Measurements from ENCODE around the gene GRID1. TPM values are rescaled to one million over a fixed set of nuclear protein-coding genes. Genes with fewer than 3 reads are reported as not detected.

The GRID1 gene
- total RNA-seq, 1 donor from 2014 or later = not detected

DNA sequence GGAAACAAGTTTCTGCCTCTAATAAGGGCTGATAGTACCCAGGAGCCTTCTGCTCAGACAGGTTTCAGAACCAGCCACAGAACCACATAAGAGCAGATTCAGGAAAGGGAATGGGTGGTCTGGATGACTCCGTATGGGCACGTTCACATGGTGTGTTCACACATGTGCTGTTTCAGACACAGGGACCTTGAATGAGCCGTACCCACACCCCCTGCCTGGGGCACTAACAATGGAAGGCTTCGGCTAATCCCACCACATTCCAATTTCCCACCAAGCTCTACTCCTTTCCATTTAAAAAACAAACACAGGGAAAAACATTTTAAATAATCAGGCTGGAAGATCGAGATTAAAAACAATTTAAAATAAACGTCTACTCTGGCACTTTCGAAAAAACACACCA, 217.3 kb downstream of the GRID1 start:
- intact Hi-C loops (cut with micrococcal nuclease) = no loop called here
- H3K9me3 Mint-ChIP-seq = no peaks in the 10 kb centered on the region
- H3K27ac Mint-ChIP-seq = no peak overlapping the region
- ChIA-PET POLR2A (no interaction called here), CTCF (no interaction called here)
- no peaks in the 10 kb centered on the region for H3K27me3 Mint-ChIP-seq
- H3K4me1 Mint-ChIP-seq = no peaks in the 10 kb centered on the region
- TF ChIP-seq, protein P1, sequence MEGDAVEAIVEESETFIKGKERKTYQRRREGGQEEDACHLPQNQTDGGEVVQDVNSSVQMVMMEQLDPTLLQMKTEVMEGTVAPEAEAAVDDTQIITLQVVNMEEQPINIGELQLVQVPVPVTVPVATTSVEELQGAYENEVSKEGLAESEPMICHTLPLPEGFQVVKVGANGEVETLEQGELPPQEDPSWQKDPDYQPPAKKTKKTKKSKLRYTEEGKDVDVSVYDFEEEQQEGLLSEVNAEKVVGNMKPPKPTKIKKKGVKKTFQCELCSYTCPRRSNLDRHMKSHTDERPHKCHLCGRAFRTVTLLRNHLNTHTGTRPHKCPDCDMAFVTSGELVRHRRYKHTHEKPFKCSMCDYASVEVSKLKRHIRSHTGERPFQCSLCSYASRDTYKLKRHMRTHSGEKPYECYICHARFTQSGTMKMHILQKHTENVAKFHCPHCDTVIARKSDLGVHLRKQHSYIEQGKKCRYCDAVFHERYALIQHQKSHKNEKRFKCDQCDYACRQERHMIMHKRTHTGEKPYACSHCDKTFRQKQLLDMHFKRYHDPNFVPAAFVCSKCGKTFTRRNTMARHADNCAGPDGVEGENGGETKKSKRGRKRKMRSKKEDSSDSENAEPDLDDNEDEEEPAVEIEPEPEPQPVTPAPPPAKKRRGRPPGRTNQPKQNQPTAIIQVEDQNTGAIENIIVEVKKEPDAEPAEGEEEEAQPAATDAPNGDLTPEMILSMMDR (IDR thresholded peaks at IDR 0.05) = no peak
- ATAC-seq (ENCODE audit: low read depth) = no peak
- no peak overlapping the region for H3K4me3 Mint-ChIP-seq
- no peak for DNase-seq
- no peaks in the 10 kb centered on the region for H3K36me3 Mint-ChIP-seq (ENCODE audit: low read depth)

DNA sequence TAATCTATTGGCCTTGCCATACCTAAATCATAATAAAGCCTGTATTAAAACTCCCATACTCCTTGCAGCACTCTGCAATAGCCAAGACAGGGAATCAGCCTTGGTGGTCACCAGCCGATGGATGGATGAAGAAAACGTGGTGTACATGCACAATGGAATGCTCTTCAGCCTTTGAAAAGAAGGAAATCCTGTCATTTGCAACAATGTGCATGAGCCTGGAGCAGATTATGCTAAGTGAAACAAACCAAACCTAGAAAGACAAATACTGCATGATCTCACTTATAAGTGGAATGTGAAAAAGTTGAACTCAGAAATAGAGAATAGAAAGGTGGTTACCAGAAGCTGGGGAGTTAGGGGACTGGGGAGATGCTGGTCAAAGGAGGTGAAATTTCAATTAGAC, 218.5 kb downstream of the GRID1 start:
- ChIA-PET POLR2A (no interaction called here), CTCF (no interaction called here)
- DNase-seq = no peak
- no peak overlapping the region for H3K27ac Mint-ChIP-seq
- ATAC-seq (ENCODE audit: low read depth) = no peak
- TF ChIP-seq, protein P1 (IDR thresholded peaks at IDR 0.05) = no peak
- no peaks in the 10 kb centered on the region for H3K9me3 Mint-ChIP-seq
- H3K4me1 Mint-ChIP-seq = no peaks in the 10 kb centered on the region
- H3K27me3 Mint-ChIP-seq = no peaks in the 10 kb centered on the region
- no peak overlapping the region for H3K4me3 Mint-ChIP-seq
- no peaks in the 10 kb centered on the region for H3K36me3 Mint-ChIP-seq (ENCODE audit: low read depth)
- intact Hi-C loops (cut with micrococcal nuclease) = no loop called here

DNA sequence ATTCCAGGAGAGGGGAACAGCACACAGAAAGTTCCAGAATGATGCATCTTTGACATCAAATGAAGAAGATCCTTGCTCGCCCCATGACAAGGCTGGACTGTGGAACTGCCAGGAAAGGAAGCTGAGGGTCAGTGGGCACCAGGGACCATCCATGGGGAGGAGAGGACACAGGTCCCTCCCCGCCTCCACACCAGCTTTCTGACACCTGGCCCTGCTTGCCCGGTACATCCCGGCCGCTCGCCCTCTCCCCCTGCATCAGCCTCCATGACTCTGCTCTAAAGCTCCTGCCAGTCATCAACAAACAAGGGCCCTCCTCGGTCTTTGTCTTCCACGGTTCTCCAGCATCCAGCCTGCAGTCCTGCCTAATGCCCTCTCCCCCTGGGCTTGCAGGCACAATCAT, 222.3 kb downstream of the GRID1 start:
- H3K4me3 Mint-ChIP-seq = no peak overlapping the region
- no peaks in the 10 kb centered on the region for H3K27me3 Mint-ChIP-seq
- intact Hi-C loops (cut with micrococcal nuclease) = no loop called here
- DNase-seq (no peak), ATAC-seq (ENCODE audit: low read depth) (no peak)
- no peaks in the 10 kb centered on the region for H3K36me3 Mint-ChIP-seq (ENCODE audit: low read depth)
- H3K9me3 Mint-ChIP-seq = no peaks in the 10 kb centered on the region
- POLR2A ChIA-PET = no interaction called here
- H3K27ac Mint-ChIP-seq = no peak overlapping the region
- CTCF ChIA-PET = no interaction called here
- TF ChIP-seq, protein P1 (IDR thresholded peaks at IDR 0.05) = no peak
- no peaks in the 10 kb centered on the region for H3K4me1 Mint-ChIP-seq

DNA sequence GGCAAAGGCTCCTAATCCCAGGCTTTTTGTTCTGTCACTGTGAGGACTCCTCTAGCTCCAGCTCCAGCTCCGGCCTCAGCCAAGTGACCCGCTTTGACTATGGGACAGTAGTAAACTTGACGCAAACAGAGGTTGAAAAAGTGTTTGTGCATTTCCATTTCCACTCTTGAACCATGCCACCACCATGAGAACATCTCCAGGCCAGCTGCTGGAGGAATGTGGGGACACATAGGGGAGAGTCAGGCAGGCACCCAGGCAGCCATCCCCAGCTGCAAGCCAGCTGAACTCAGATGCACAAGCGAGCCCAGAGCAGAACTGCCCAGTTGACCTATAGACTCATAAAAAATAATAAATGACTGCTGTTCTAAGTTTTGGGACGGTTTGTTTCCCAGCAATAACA, 224.7 kb downstream of the GRID1 start:
- DNase-seq (no peak), ATAC-seq (ENCODE audit: low read depth) (no peak)
- Mint-ChIP-seq H3K27ac (no peak overlapping the region), H3K9me3 (no peaks in the 10 kb centered on the region), H3K4me1 (no peaks in the 10 kb centered on the region), H3K4me3 (no peak overlapping the region), H3K36me3 (ENCODE audit: low read depth) (no peaks in the 10 kb centered on the region), H3K27me3 (no peaks in the 10 kb centered on the region)
- TF ChIP-seq, protein P1 (IDR thresholded peaks at IDR 0.05) = no peak
- ChIA-PET CTCF (no interaction called here), POLR2A (no interaction called here)
- intact Hi-C loops (cut with micrococcal nuclease) = no loop called here

DNA sequence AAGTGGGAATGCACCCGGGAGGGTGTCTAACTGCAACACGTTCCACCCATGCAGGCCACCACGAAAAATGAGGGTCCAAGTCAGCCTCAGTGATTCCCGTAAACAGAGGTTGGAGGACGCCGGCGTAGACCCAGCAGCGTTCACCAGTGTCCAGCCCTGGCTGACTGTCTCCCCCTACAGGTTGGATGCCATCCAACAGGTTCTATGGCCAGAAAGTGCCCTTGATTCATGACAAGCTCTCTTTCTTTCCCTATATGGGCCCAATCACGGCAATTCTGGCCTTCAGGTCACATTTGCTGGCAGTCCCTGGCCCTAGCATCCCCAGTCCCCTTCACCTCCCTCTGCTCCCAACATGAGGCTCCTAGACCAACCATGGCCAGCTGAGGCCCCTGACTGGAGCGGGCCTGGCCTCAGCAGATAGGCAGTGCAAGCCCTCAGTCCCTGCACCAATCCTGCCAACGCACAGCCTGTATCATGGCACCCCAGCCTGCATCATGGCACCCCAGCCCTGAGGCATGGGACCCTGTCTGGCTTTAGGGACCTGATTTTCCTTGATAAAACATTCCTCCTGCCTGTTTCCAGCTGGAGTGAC, 227.4 kb downstream of the GRID1 start:
- H3K27me3 Mint-ChIP-seq = no peaks in the 10 kb centered on the region
- DNase-seq (no peak), ATAC-seq (ENCODE audit: low read depth) (no peak)
- no peaks in the 10 kb centered on the region for H3K4me1 Mint-ChIP-seq
- no peaks in the 10 kb centered on the region for H3K9me3 Mint-ChIP-seq
- TF ChIP-seq, protein P1 (IDR thresholded peaks at IDR 0.05) = no peak
- H3K27ac Mint-ChIP-seq = no peak overlapping the region
- POLR2A ChIA-PET = no interaction called here
- no peaks in the 10 kb centered on the region for H3K36me3 Mint-ChIP-seq (ENCODE audit: low read depth)
- CTCF ChIA-PET = no interaction called here
- no peak overlapping the region for H3K4me3 Mint-ChIP-seq
- intact Hi-C loops (cut with micrococcal nuclease) = no loop called here

All from activated B cell treated with CpG ODN at 0.5 μM for 24 hours (primary cell).